ENCODE data around the gene DLL4. TPM values are rescaled to one million over a fixed set of nuclear protein-coding genes. Genes with fewer than 3 reads are reported as not detected.

DLL4 gene
- total and polyA plus RNA-seq, 10 of the 15 experiments (the other 5 are each of a cell fraction or from before 2014, with no cell fraction given) = 0.04 to 0.16 (median 0.09) TPM; not detected in 6

- TF ChIP-seq, protein P1, sequence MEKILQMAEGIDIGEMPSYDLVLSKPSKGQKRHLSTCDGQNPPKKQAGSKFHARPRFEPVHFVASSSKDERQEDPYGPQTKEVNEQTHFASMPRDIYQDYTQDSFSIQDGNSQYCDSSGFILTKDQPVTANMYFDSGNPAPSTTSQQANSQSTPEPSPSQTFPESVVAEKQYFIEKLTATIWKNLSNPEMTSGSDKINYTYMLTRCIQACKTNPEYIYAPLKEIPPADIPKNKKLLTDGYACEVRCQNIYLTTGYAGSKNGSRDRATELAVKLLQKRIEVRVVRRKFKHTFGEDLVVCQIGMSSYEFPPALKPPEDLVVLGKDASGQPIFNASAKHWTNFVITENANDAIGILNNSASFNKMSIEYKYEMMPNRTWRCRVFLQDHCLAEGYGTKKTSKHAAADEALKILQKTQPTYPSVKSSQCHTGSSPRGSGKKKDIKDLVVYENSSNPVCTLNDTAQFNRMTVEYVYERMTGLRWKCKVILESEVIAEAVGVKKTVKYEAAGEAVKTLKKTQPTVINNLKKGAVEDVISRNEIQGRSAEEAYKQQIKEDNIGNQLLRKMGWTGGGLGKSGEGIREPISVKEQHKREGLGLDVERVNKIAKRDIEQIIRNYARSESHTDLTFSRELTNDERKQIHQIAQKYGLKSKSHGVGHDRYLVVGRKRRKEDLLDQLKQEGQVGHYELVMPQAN (conservative IDR thresholded peaks at IDR 0.05) = peak; percentile 81; the same call in 1 of the 2 replicates
- no peak for TF ChIP-seq WRNIP1 (IDR thresholded peaks at IDR 0.05; ENCODE audit: borderline replicate concordance, low read depth, low read length)
These were observed 34.3 kb upstream of the DLL4 start (continued) for GRCh38 chr15:40894681-40895448.

DNA sequence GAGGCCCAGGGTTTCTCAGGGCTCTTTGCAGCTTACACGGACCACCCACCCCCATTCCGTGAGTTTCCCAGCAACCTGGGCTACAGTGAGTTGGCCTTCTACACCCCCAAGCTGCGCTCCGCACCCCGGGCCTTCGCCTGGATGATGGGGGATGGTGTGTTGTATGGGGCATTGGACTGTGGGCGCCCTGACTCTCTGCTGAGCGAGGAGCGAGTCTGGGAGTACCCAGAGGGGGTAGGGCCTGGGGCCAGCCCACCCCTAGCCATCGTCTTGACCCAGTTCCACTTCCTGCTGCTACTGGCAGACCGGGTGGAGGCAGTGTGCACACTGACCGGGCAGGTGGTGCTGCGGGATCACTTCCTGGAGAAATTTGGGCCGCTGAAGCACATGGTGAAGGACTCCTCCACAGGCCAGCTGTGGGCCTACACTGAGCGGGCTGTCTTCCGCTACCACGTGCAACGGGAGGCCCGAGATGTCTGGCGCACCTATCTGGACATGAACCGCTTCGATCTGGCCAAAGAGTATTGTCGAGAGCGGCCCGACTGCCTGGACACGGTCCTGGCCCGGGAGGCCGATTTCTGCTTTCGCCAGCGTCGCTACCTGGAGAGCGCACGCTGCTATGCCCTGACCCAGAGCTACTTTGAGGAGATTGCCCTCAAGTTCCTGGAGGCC is 29.5 kb upstream of the DLL4 start:
- FAIRE-seq (no peak), ATAC-seq (no peak), DNase-seq (ENCODE audit: low read depth, low spot score) (no peak)
- H3K9me3 ChIP-seq (replicated peaks; ENCODE audit: control insufficient read depth, insufficient read depth, low read length) = no peaks in the 10 kb centered on the region
- TF ChIP-seq, protein P2, sequence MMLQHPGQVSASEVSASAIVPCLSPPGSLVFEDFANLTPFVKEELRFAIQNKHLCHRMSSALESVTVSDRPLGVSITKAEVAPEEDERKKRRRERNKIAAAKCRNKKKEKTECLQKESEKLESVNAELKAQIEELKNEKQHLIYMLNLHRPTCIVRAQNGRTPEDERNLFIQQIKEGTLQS (IDR thresholded peaks at IDR 0.05; ENCODE audit: borderline replicate concordance, extremely low read depth, low read depth, low read length) = no peak
- peak; percentile 24; the same call in 1 of the 2 replicates for TF ChIP-seq POLR2A (IDR thresholded peaks at IDR 0.05; ENCODE audit: low read depth, low read length)
- WGBS (ENCODE audit: insufficient coverage, insufficient replicate concordance, low lambda C conversion rate, missing lambda C conversion rate) = 94% methylated on average over 33 of the region's 33 CpGs
- intact Hi-C loops (cut with micrococcal nuclease; ENCODE audit: unreplicated experiment) = no loop called here
- in situ Hi-C loops (cut with MboI) = loop anchor here (5.0 kb wide), 1 partner anchor 288 kb away; no protein-coding TSS in a partner anchor
- no peak overlapping the region for H3K9ac ChIP-seq (ENCODE audit: control insufficient read depth, insufficient read depth, low read length)
- no TSS peak for BruUV-seq (replicated peaks)
- ChIA-PET CTCF (interaction anchor here (0.7 to 11.1 kb wide), 3 partner anchors 10 to 287 kb away, joined by 3 to 128 read pairs (median 3); no protein-coding TSS in a partner anchor), RAD21 (ENCODE audit: unreplicated experiment) (interaction anchor here (0.5 to 5.4 kb wide), 3 partner anchors 41 to 107 kb away, joined by 4 to 33 read pairs (median 5); no protein-coding TSS in a partner anchor), POLR2A (no interaction called here), SMC1A (ENCODE audit: uncharacterized antibody, unreplicated experiment) (interaction anchor here (1.2 kb wide), 1 partner anchor 286 kb away, joined by 3 read pairs; no protein-coding TSS in a partner anchor)
- peaks cover 14% of the 10 kb centered on the region for H3K4me1 ChIP-seq (ENCODE audit: control insufficient read depth, insufficient read depth, low read length)
- H3K27ac ChIP-seq (ENCODE audit: control insufficient read depth, insufficient read depth) = no peak overlapping the region
- H3K79me2 ChIP-seq (ENCODE audit: control insufficient read depth, insufficient read depth, low read length) = peaks cover 17% of the 10 kb centered on the region
- H2AFZ ChIP-seq (ENCODE audit: control insufficient read depth, low read depth, low read length) = no peak overlapping the region
- H3K4me2 ChIP-seq (ENCODE audit: control insufficient read depth, insufficient read depth) = no peak overlapping the region
- H4K20me1 ChIP-seq (ENCODE audit: control insufficient read depth, insufficient read depth) = no peaks in the 10 kb centered on the region
- no peaks in the 10 kb centered on the region for H3K27me3 ChIP-seq (replicated peaks in 1 of 2; ENCODE audit: control insufficient read depth in 2 of 2, insufficient read depth in 2 of 2, low read length in 1 of 2)
- H3K36me3 ChIP-seq (ENCODE audit: control insufficient read depth in 2 of 2, insufficient read depth in 2 of 2, low read length in 1 of 2) = peaks cover 11 to 30% of the 10 kb centered on the region in 2 experiments
- H3K4me3 ChIP-seq = no peak overlapping the region

Data from GM12878 (cell line).